Right atrium auricular region (tissue), 2 donors: ENCODE results near the gene MORN4. TPM values are rescaled to one million over a fixed set of nuclear protein-coding genes. Genes with fewer than 3 reads are reported as not detected.

Experiments
- DNase-seq: peaks from one replicate; pipeline ENCODE4 v3.0.0-alpha.2; 2019; ENCODE audit warnings: low spot score
- H3K27ac ChIP-seq, 2 donors: fragments of 200-600 bp; sonication (generic); 1 replicate in 1 of 2; 2 replicates in 1 of 2; pipeline ENCODE4 v1.5.1; 2016 to 2019
- H3K27me3 ChIP-seq, 2 donors: fragments of 200-600 bp; sonication (generic); one replicate each; pipeline versions ENCODE4 v1.5.1 to v1.6.0; 2017 to 2019
- H3K36me3 ChIP-seq: fragments of 200-600 bp; sonication (generic); one replicate; pipeline ENCODE4 v1.5.1; 2016
- H3K4me1 ChIP-seq, 2 donors: fragments of 200-600 bp; sonication (generic); one replicate each; pipeline versions ENCODE4 v1.5.1 to v1.6.0; 2017 to 2019
- H3K4me3 ChIP-seq, 2 donors: fragments of 200-600 bp; sonication (generic); 1 replicate in 1 of 2; 2 replicates in 1 of 2; pipeline ENCODE4 v1.5.1; 2017 to 2019; ENCODE audit warnings: mild to moderate bottlenecking in 1 of 2, moderate library complexity in 1 of 2
- H3K9me3 ChIP-seq, 2 donors: fragments of 200-600 bp; sonication (generic); one replicate each; pipeline ENCODE4 v1.5.1; 2019
- total RNA-seq, 2 donors: library from RNA; depleted of rRNA; stranded (reverse); fragments of >200 nt; gene quantifications; one replicate each; pipeline ENCODE4 v1.1.0, GENCODE V29; 2016
- TF ChIP-seq, protein P1 (sequence below), 2 donors: fragments of 200-600 bp; sonication (generic); IDR thresholded peaks; one replicate each; pipeline ENCODE4 v1.5.1; 2019; ENCODE audit warnings: antibody characterized with exemption in 2 of 2

Gene MORN4
- total RNA-seq, 2 donors from 2014 or later = 15.6 to 27.0 TPM

DNA sequence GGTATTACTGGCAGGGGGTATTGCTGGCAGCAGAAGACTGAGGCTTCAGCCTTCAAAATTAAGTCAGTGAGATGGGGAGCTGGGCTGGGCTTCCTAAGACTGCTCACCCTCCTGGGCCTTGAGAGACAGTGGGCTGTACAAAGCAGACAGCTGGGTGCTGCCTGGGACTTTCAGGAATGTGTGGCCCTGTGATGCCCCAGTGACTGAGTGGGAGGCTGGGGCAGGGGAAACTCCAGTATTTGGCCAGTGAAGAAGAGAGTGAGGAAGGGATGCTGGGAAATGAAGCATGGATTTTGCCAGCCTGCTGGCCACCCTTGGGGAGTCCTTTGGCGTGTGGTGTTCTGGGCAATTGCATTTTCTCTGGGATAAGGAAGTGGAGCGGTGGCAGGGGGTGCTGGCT lies 60.3 kb downstream of the MORN4 start:
- Histone ChIP-seq H3K27me3 (no peaks in the 10 kb centered on the region), H3K36me3 (peaks cover 31% of the 10 kb centered on the region), H3K4me1 (peaks cover 0 to 33% of the 10 kb centered on the region in 2 donors), H3K27ac (peak overlapping the region; percentile 57 to 95), H3K4me3 (peak overlapping the region in 1 of 2 donors; percentile 12), H3K9me3 (no peaks in the 10 kb centered on the region)
- TF ChIP-seq, protein P1, sequence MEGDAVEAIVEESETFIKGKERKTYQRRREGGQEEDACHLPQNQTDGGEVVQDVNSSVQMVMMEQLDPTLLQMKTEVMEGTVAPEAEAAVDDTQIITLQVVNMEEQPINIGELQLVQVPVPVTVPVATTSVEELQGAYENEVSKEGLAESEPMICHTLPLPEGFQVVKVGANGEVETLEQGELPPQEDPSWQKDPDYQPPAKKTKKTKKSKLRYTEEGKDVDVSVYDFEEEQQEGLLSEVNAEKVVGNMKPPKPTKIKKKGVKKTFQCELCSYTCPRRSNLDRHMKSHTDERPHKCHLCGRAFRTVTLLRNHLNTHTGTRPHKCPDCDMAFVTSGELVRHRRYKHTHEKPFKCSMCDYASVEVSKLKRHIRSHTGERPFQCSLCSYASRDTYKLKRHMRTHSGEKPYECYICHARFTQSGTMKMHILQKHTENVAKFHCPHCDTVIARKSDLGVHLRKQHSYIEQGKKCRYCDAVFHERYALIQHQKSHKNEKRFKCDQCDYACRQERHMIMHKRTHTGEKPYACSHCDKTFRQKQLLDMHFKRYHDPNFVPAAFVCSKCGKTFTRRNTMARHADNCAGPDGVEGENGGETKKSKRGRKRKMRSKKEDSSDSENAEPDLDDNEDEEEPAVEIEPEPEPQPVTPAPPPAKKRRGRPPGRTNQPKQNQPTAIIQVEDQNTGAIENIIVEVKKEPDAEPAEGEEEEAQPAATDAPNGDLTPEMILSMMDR (IDR thresholded peaks at IDR 0.05) = no peak
- no peak for DNase-seq

GRCh38 chr10:97572214-97572989 lies 60.9 kb downstream of the MORN4 start, which contains the start of gene ANKRD2:
ANKRD2 (plus strand) TSS chr10:97572779; CDS start chr10:97572789, 10 bp downstream.
- TF ChIP-seq, protein P1 (IDR thresholded peaks at IDR 0.05) = peak; percentile 76 to 91
- peak; percentile 86 for DNase-seq
- no peaks in the 10 kb centered on the region for H3K9me3 ChIP-seq
- H3K36me3 ChIP-seq = peaks cover 33% of the 10 kb centered on the region
- no peaks in the 10 kb centered on the region for H3K27me3 ChIP-seq
- H3K27ac ChIP-seq = peak within 1 kb of the TSS; percentile 79 to 95
- H3K4me3 ChIP-seq = peak within 1 kb of the TSS in 1 of 2 donors; percentile 12
- H3K4me1 ChIP-seq = peaks cover 0 to 33% of the 10 kb centered on the region in 2 donors

DNA sequence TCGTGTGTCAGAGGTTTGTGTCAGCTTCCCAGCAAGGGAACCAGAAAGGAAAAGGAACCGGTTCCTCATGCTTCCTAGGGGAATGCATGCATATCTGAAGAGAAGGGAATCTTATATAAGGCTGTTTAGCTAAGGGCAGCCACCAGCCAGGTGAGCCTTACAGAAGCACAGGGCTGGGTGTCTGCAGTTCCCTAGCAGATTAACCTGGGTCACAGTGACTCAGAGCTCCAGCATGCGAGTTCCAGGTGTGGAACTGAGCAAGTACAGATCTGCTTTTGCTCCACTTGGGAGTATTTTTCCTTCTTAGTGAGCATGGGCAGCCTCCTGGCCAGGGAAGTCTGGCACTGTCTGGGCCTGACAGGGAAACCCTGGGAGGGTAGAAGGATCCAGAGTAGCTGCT lies 61.7 kb downstream of the MORN4 start:
- Histone ChIP-seq H3K4me1 (peaks cover 0 to 33% of the 10 kb centered on the region in 2 donors), H3K27ac (peak overlapping the region; percentile 57 to 95), H3K9me3 (no peaks in the 10 kb centered on the region), H3K4me3 (no peak overlapping the region), H3K27me3 (no peaks in the 10 kb centered on the region), H3K36me3 (peaks cover 33% of the 10 kb centered on the region)
- TF ChIP-seq, protein P1 (IDR thresholded peaks at IDR 0.05) = no peak
- DNase-seq = no peak

- TF ChIP-seq, protein P1 (IDR thresholded peaks at IDR 0.05) = no peak
- DNase-seq = no peak
- Histone ChIP-seq H3K4me1 (peaks cover 0 to 33% of the 10 kb centered on the region in 2 donors), H3K27me3 (no peaks in the 10 kb centered on the region), H3K36me3 (peaks cover 33% of the 10 kb centered on the region), H3K9me3 (no peaks in the 10 kb centered on the region), H3K27ac (peak overlapping the region in 1 of 2 donors; percentile 95), H3K4me3 (no peak overlapping the region)
Measured at GRCh38 chr10:97570789-97571471, 62.4 kb downstream of the MORN4 start.

GRCh38 chr10:97570146-97570788 lies 63.0 kb downstream of the MORN4 start:
- TF ChIP-seq, protein P1 (IDR thresholded peaks at IDR 0.05) = no peak
- H3K9me3 ChIP-seq = no peaks in the 10 kb centered on the region
- H3K4me3 ChIP-seq = no peak overlapping the region
- H3K27me3 ChIP-seq = no peaks in the 10 kb centered on the region
- H3K36me3 ChIP-seq = peaks cover 33% of the 10 kb centered on the region
- no peak for DNase-seq
- H3K4me1 ChIP-seq = peaks cover 0 to 31% of the 10 kb centered on the region in 2 donors
- H3K27ac ChIP-seq = no peak overlapping the region
